ENCODE measurements around the gene SLC22A1. TPM values are rescaled to one million over a fixed set of nuclear protein-coding genes. Genes with fewer than 3 reads are reported as not detected.

SLC22A1 gene
- total RNA-seq, 1 experiment from 2014 or later: 0.86 TPM

GRCh38 chr6:160204710-160205109 is 83.1 kb downstream of the SLC22A1 start:
- H3K27ac ChIP-seq (ENCODE audit: low read depth, low read length): no peak overlapping the region
- BruUV-seq (replicated peaks): no TSS peak
- H3K9me2 ChIP-seq (ENCODE audit: insufficient read depth): no peaks in the 10 kb centered on the region
- no peak for ATAC-seq
- no peaks in the 10 kb centered on the region for H3K4me1 ChIP-seq (ENCODE audit: control insufficient read depth in 1 of 2, insufficient read depth in 2 of 2, low read length in 2 of 2)
- no peak overlapping the region for H3K9ac ChIP-seq (ENCODE audit: low read length)
- TF ChIP-seq EGR1 (IDR thresholded peaks at IDR 0.05; ENCODE audit: low read depth) (no peak), ELF1 (IDR thresholded peaks at IDR 0.05; ENCODE audit: borderline replicate concordance, low read depth) (no peak), ATF3 (IDR thresholded peaks at IDR 0.05) (no peak), CBX3 (IDR thresholded peaks at IDR 0.05; ENCODE audit: low read depth) (no peak), SRF (IDR thresholded peaks at IDR 0.05; ENCODE audit: low read depth) (no peak), EZH2 (IDR thresholded peaks at IDR 0.05) (no peak), POLR2A (IDR thresholded peaks at IDR 0.05; ENCODE audit: borderline replicate concordance, extremely low read depth, insufficient read depth, insufficient read length) (no peak), EZH2phosphoT487 (IDR thresholded peaks at IDR 0.05; ENCODE audit: borderline replicate concordance) (no peak), SP1 (IDR thresholded peaks at IDR 0.05; ENCODE audit: low read depth) (no peak), RAD21 (IDR thresholded peaks at IDR 0.05; ENCODE audit: low read depth) (no peak)
- intact Hi-C loops (cut with micrococcal nuclease): no loop called here
- H3K9me3 ChIP-seq (ENCODE audit: control insufficient read depth in 1 of 2, insufficient read depth in 1 of 2, low read depth in 1 of 2, low read length in 2 of 2): no peaks in the 10 kb centered on the region
- no peak overlapping the region for H2AFZ ChIP-seq (ENCODE audit: low read depth, low read length, poor library complexity, severe bottlenecking)
- H4K20me1 ChIP-seq (ENCODE audit: insufficient read depth): no peaks in the 10 kb centered on the region
- POLR2A ChIA-PET: no interaction called here
- CTCF ChIA-PET: no interaction called here
- H3K4me3 ChIP-seq (replicated peaks in 1 of 2; ENCODE audit: low read depth in 1 of 2, low read length in 2 of 2): no peak overlapping the region
- no peak overlapping the region for H3K4me2 ChIP-seq (ENCODE audit: low read length)
- no peaks in the 10 kb centered on the region for H3K79me2 ChIP-seq (ENCODE audit: insufficient read depth, low read length)
- RAD21 ChIA-PET (ENCODE audit: low non-redundant PET in 1 of 2, low total read pairs in 2 of 2, uncharacterized antibody in 2 of 2, unreplicated experiment in 2 of 2): no interaction called here
- H3K27me3 ChIP-seq (ENCODE audit: insufficient read depth, low read length): no peaks in the 10 kb centered on the region
- no peak for DNase-seq (ENCODE audit: low read depth, low spot score)
- H3K36me3 ChIP-seq (ENCODE audit: control insufficient read depth in 1 of 2, insufficient read depth in 2 of 2, low read length in 2 of 2): no peaks in the 10 kb centered on the region

GRCh38 chr6:160207618-160208017 is 86.0 kb downstream of the SLC22A1 start:
- ATAC-seq (no peak), DNase-seq (ENCODE audit: low read depth, low spot score) (no peak)
- no peaks in the 10 kb centered on the region for H3K9me2 ChIP-seq (ENCODE audit: insufficient read depth)
- H3K36me3 ChIP-seq (ENCODE audit: control insufficient read depth in 1 of 2, insufficient read depth in 2 of 2, low read length in 2 of 2): no peaks in the 10 kb centered on the region
- H2AFZ ChIP-seq (ENCODE audit: low read depth, low read length, poor library complexity, severe bottlenecking): no peak overlapping the region
- H3K79me2 ChIP-seq (ENCODE audit: insufficient read depth, low read length): no peaks in the 10 kb centered on the region
- no peaks in the 10 kb centered on the region for H3K9me3 ChIP-seq (ENCODE audit: control insufficient read depth in 1 of 2, insufficient read depth in 1 of 2, low read depth in 1 of 2, low read length in 2 of 2)
- no peak overlapping the region for H3K27ac ChIP-seq (ENCODE audit: low read depth, low read length)
- H3K4me1 ChIP-seq (ENCODE audit: control insufficient read depth in 1 of 2, insufficient read depth in 2 of 2, low read length in 2 of 2): no peaks in the 10 kb centered on the region
- no peaks in the 10 kb centered on the region for H3K27me3 ChIP-seq (ENCODE audit: insufficient read depth, low read length)
- intact Hi-C loops (cut with micrococcal nuclease): no loop called here
- no peak overlapping the region for H3K9ac ChIP-seq (ENCODE audit: low read length)
- ChIA-PET POLR2A (no interaction called here), CTCF (no interaction called here), RAD21 (ENCODE audit: low non-redundant PET in 1 of 2, low total read pairs in 2 of 2, uncharacterized antibody in 2 of 2, unreplicated experiment in 2 of 2) (no interaction called here)
- no peak overlapping the region for H3K4me2 ChIP-seq (ENCODE audit: low read length)
- no peaks in the 10 kb centered on the region for H4K20me1 ChIP-seq (ENCODE audit: insufficient read depth)
- BruUV-seq (replicated peaks): no TSS peak
- no peak overlapping the region for H3K4me3 ChIP-seq (replicated peaks in 1 of 2; ENCODE audit: low read depth in 1 of 2, low read length in 2 of 2)
- TF ChIP-seq EZH2 (IDR thresholded peaks at IDR 0.05): no peak
- no peak for TF ChIP-seq EZH2phosphoT487 (IDR thresholded peaks at IDR 0.05; ENCODE audit: borderline replicate concordance)
- TF ChIP-seq EGR1 (IDR thresholded peaks at IDR 0.05; ENCODE audit: low read depth): no peak
- TF ChIP-seq SRF (IDR thresholded peaks at IDR 0.05; ENCODE audit: low read depth): no peak
- no peak for TF ChIP-seq YY1 (IDR thresholded peaks at IDR 0.05; ENCODE audit: extremely low read depth, insufficient replicate concordance, low read depth, low read length)
- TF ChIP-seq ATF3 (IDR thresholded peaks at IDR 0.05): no peak
- no peak for TF ChIP-seq CBX3 (IDR thresholded peaks at IDR 0.05; ENCODE audit: low read depth)
- TF ChIP-seq SP1 (IDR thresholded peaks at IDR 0.05; ENCODE audit: low read depth): no peak
- no peak for TF ChIP-seq ZFX (IDR thresholded peaks at IDR 0.05)
- no peak for TF ChIP-seq ZNF274 (IDR thresholded peaks at IDR 0.05; ENCODE audit: low read depth, low read length)
- no peak for TF ChIP-seq ZBTB33 (IDR thresholded peaks at IDR 0.05; ENCODE audit: extremely low read depth, insufficient replicate concordance, low read length)
- no peak for TF ChIP-seq POLR2AphosphoS5 (IDR thresholded peaks at IDR 0.05; ENCODE audit: low read depth, low read length)
